Keratinocyte (primary cell): ENCODE results near the gene RRP12. TPM values are rescaled to one million over a fixed set of nuclear protein-coding genes. Genes with fewer than 3 reads are reported as not detected.

Experiments used
- DNase-seq: peaks from one replicate; pipeline ENCODE4 v3.0.0-alpha.2; 2011; ENCODE audit warnings: low read depth, missing footprints, low spot score
- FAIRE-seq: peaks from 2 replicates; lab custom pipeline; 2011; peaks lifted over from hg19 to GRCh38; lab: Jason Lieb, UNC
- H2AFZ ChIP-seq: 2 replicates; pipeline ENCODE4 v1.6.0; 2012; ENCODE audit warnings: low read length, control low read depth, inconsistent platforms; ENCODE audit not compliant: control insufficient read depth
- H3K27ac ChIP-seq: 2 replicates; pipeline ENCODE4 v1.5.1; 2011; ENCODE audit warnings: low read length; ENCODE audit not compliant: control insufficient read depth, insufficient read depth
- H3K27me3 ChIP-seq: 3 replicates; pipeline ENCODE4 v1.6.0; 2011; ENCODE audit warnings: low read length; ENCODE audit not compliant: control insufficient read depth, insufficient read depth; ENCODE audit errors: extremely low read depth
- H3K36me3 ChIP-seq, 2 experiments: 2 replicates in 1 of 2; 3 replicates in 1 of 2; pipeline ENCODE4 v1.5.1; 2011; ENCODE audit warnings: low read length in 2 of 2, mild to moderate bottlenecking in 1 of 2; ENCODE audit not compliant: control insufficient read depth in 2 of 2, insufficient read depth in 2 of 2; ENCODE audit errors: extremely low read depth in 1 of 2
- H3K4me1 ChIP-seq: 3 replicates; pipeline ENCODE4 v1.5.1; 2011; ENCODE audit warnings: low read length; ENCODE audit not compliant: control insufficient read depth, insufficient read depth; ENCODE audit errors: extremely low read depth
- H3K4me2 ChIP-seq: 3 replicates; pipeline ENCODE4 v1.6.0; 2011; ENCODE audit warnings: low read depth, low read length; ENCODE audit not compliant: control insufficient read depth, insufficient read depth; ENCODE audit errors: extremely low read depth
- H3K4me3 ChIP-seq, 3 experiments: fragments of 200-600 bp in 1 of 3; sonication (generic) in 1 of 3; 2 replicates in 2 of 3; 3 replicates in 1 of 3; pipeline ENCODE4 v1.5.1; 2011 to 2016; ENCODE audit warnings: low read length in 3 of 3, mild to moderate bottlenecking in 3 of 3, control low read depth in 2 of 3, inconsistent platforms in 1 of 3, low read depth in 1 of 3, mixed read lengths in 1 of 3, mixed run types in 1 of 3, moderate library complexity in 1 of 3; ENCODE audit not compliant: control insufficient read depth in 2 of 3, insufficient read depth in 2 of 3; ENCODE audit errors: extremely low read depth in 1 of 3
- H3K79me2 ChIP-seq: 2 replicates; pipeline ENCODE4 v1.6.0; 2012; ENCODE audit warnings: low read length; ENCODE audit not compliant: control insufficient read depth, insufficient read depth
- H3K9ac ChIP-seq: 3 replicates; pipeline ENCODE4 v1.6.0; 2011; ENCODE audit warnings: low read length; ENCODE audit not compliant: control insufficient read depth, insufficient read depth; ENCODE audit errors: extremely low read depth
- H3K9me1 ChIP-seq: 3 replicates; pipeline ENCODE4 v1.6.0; 2011; ENCODE audit warnings: low read length; ENCODE audit not compliant: control insufficient read depth, insufficient read depth; ENCODE audit errors: extremely low read depth
- H3K9me3 ChIP-seq: 2 replicates; pipeline ENCODE4 v1.5.1; 2012; ENCODE audit warnings: low read depth, low read length; ENCODE audit not compliant: control insufficient read depth
- H4K20me1 ChIP-seq: 3 replicates; pipeline ENCODE4 v1.6.0; 2011; ENCODE audit warnings: low read length; ENCODE audit not compliant: control insufficient read depth, insufficient read depth; ENCODE audit errors: extremely low read depth
- CTCF ChIP-seq, 3 experiments: IDR thresholded peaks in 1 of 3; conservative IDR thresholded peaks in 1 of 3; optimal IDR thresholded peaks in 1 of 3; 2 replicates in 2 of 3; 3 replicates in 1 of 3; pipeline versions ENCODE3 to v1.5.1; 2011; ENCODE audit warnings: low read length in 3 of 3, mild to moderate bottlenecking in 3 of 3, moderate library complexity in 2 of 3, control low read depth in 1 of 3, inconsistent platforms in 1 of 3; ENCODE audit not compliant: insufficient read depth in 2 of 3; ENCODE audit errors: extremely low read depth in 1 of 3
- EZH2 ChIP-seq: IDR thresholded peaks from one replicate; pipeline ENCODE4 v1.6.1; 2012; ENCODE audit warnings: inconsistent platforms, mild to moderate bottlenecking, low read length, moderate library complexity
- dilution Hi-C: fragments of 300-500 bp; cut with MboI; formaldehyde crosslinking; loops from one replicate; pipeline ENCODE4 v1.7.0; 2020; ENCODE audit warnings: low sequenced_read_pairs; ENCODE audit not compliant: extremely low pct_ligation_motif_present
- polyA plus RNA-seq, 5 experiments: library from polyadenylated mRNA; depleted of rRNA in 3 of 5; stranded (reverse) in 3 of 5; stranded (forward) in 1 of 5; unstranded in 1 of 5; fragments of >200 nt; gene quantifications; 1 replicate in 1 of 5; 2 replicates in 3 of 5; 3 replicates in 1 of 5; pipeline versions ENCODE4 v1.2.1 to v1.2.3, GENCODE V29; 2011 to 2012; ENCODE audit warnings: missing spikeins in 2 of 5, low read depth in 1 of 5, low replicate concordance in 1 of 5

The RRP12 gene
- polyA plus RNA-seq, 1 donor (not counting 4 experiments of a cell fraction or from before 2014, with no cell fraction given) = 14.8 TPM

- H3K79me2 ChIP-seq = no peaks in the 10 kb centered on the region
- no peak for FAIRE-seq
- dilution Hi-C loops = no loop called here
These were observed 75.4 kb downstream of the RRP12 start for GRCh38 chr10:97325754-97326153.

GRCh38 chr10:97323501-97323900 lies 77.6 kb downstream of the RRP12 start:
- dilution Hi-C loops = no loop called here
- Histone ChIP-seq H3K9me3 (no peaks in the 10 kb centered on the region), H3K27ac (no peak overlapping the region), H3K36me3 (peaks cover 0 to 1% of the 10 kb centered on the region in 2 experiments), H3K4me3 (no peak overlapping the region), H3K9me1 (no peaks in the 10 kb centered on the region), H3K9ac (no peak overlapping the region), H3K4me1 (peaks cover 10% of the 10 kb centered on the region), H3K27me3 (peaks cover 10% of the 10 kb centered on the region), H2AFZ (no peak overlapping the region), H4K20me1 (no peaks in the 10 kb centered on the region), H3K4me2 (no peak overlapping the region), H3K79me2 (no peaks in the 10 kb centered on the region)
- FAIRE-seq (no peak), DNase-seq (no peak)
- TF ChIP-seq EZH2 = no peak
- TF ChIP-seq CTCF (optimal IDR thresholded peaks at IDR 0.05 in 1 of 3, IDR thresholded peaks at IDR 0.05 in 1 of 3, conservative IDR thresholded peaks at IDR 0.05 in 1 of 3; ENCODE audit: extremely low read depth in 1 of 3, insufficient read depth in 2 of 3, low read length in 3 of 3) = no peak

More at GRCh38 chr10:97325754-97326153, 75.4 kb downstream of the RRP12 start:
- no peak overlapping the region for H3K9ac ChIP-seq
- H3K9me3 ChIP-seq = no peaks in the 10 kb centered on the region
- peaks cover 7% of the 10 kb centered on the region for H3K27me3 ChIP-seq
- no peak overlapping the region for H3K4me2 ChIP-seq
- peaks cover 0 to 2% of the 10 kb centered on the region in 2 experiments for H3K36me3 ChIP-seq
- DNase-seq = no peak
- H3K27ac ChIP-seq = no peak overlapping the region
- peaks cover 2% of the 10 kb centered on the region for H3K4me1 ChIP-seq
- H4K20me1 ChIP-seq = no peaks in the 10 kb centered on the region
- H3K9me1 ChIP-seq = no peaks in the 10 kb centered on the region
- no peak overlapping the region for H2AFZ ChIP-seq
- H3K4me3 ChIP-seq = no peak overlapping the region
- TF ChIP-seq EZH2 = no peak
- no peak for TF ChIP-seq CTCF (optimal IDR thresholded peaks at IDR 0.05 in 1 of 3, IDR thresholded peaks at IDR 0.05 in 1 of 3, conservative IDR thresholded peaks at IDR 0.05 in 1 of 3; ENCODE audit: extremely low read depth in 1 of 3, insufficient read depth in 2 of 3, low read length in 3 of 3)
